IgD-negative memory B cell (primary cell): Measurements from ENCODE around the gene CLCN5. TPM values are rescaled to one million over a fixed set of nuclear protein-coding genes. Genes with fewer than 3 reads are reported as not detected.

ENCODE experiments used
- H3K27ac Mint-ChIP-seq, 3 donors: one replicate each; pipeline ENCODE4 v1.8.0; 2020 to 2022; ENCODE audit warnings: mild to moderate bottlenecking in 3 of 3, mixed read lengths in 3 of 3, moderate library complexity in 1 of 3
- H3K27me3 Mint-ChIP-seq: one replicate; pipeline ENCODE4 v1.8.0; 2021; ENCODE audit warnings: mixed read lengths
- H3K36me3 Mint-ChIP-seq: one replicate; pipeline ENCODE4 v1.8.0; 2020; ENCODE audit warnings: mild to moderate bottlenecking, mixed read lengths
- H3K4me1 Mint-ChIP-seq, 3 donors: one replicate each; pipeline ENCODE4 v1.8.0; 2020 to 2022; ENCODE audit warnings: mixed read lengths in 3 of 3, mild to moderate bottlenecking in 1 of 3
- H3K4me3 Mint-ChIP-seq, 4 donors: one replicate each; pipeline ENCODE4 v1.8.0; 2020 to 2022; ENCODE audit warnings: mild to moderate bottlenecking in 4 of 4, mixed read lengths in 4 of 4, moderate library complexity in 3 of 4
- H3K9me3 Mint-ChIP-seq, 3 donors: one replicate each; pipeline ENCODE4 v1.8.0; 2020 to 2021; ENCODE audit warnings: mixed read lengths in 3 of 3, mild to moderate bottlenecking in 1 of 3
- polyA plus RNA-seq: library from polyadenylated mRNA; unstranded; fragments of 300-500 nt; fragmentation: Illumina TruSeq; gene quantifications from one replicate; pipeline ENCODE4 v1.2.3, GENCODE V29; 2021

CLCN5 gene
- polyA plus RNA-seq, 1 donor from 2014 or later: 0.56 TPM

- H3K27ac Mint-ChIP-seq: no peak overlapping the region
- H3K36me3 Mint-ChIP-seq: no peaks in the 10 kb centered on the region
- peaks cover 0 to 2% (median 0%) of the 10 kb centered on the region in 3 donors for H3K9me3 Mint-ChIP-seq
- H3K4me3 Mint-ChIP-seq: no peak overlapping the region
- H3K4me1 Mint-ChIP-seq: peaks cover 0 to 5% (median 0%) of the 10 kb centered on the region in 3 donors
- H3K27me3 Mint-ChIP-seq: no peaks in the 10 kb centered on the region
These were observed 37.7 kb downstream of the CLCN5 start for GRCh38 chrX:49960061-49960460.

- peaks cover 1% of the 10 kb centered on the region for H3K36me3 Mint-ChIP-seq
These were observed 48.3 kb downstream of the CLCN5 start for GRCh38 chrX:49970674-49971073.

GRCh38 chrX:49972328-49972860 is 50.0 kb downstream of the CLCN5 start:
- H3K4me1 Mint-ChIP-seq: peaks cover 0 to 2% (median 1%) of the 10 kb centered on the region in 3 donors
- H3K9me3 Mint-ChIP-seq: peaks cover 0 to 4% (median 3%) of the 10 kb centered on the region in 3 donors
- no peak overlapping the region for H3K4me3 Mint-ChIP-seq
- no peaks in the 10 kb centered on the region for H3K27me3 Mint-ChIP-seq
- no peak overlapping the region for H3K27ac Mint-ChIP-seq
- peaks cover 1% of the 10 kb centered on the region for H3K36me3 Mint-ChIP-seq

More at GRCh38 chrX:49970674-49971073, 48.3 kb downstream of the CLCN5 start:
- no peak overlapping the region for H3K4me3 Mint-ChIP-seq
- H3K27ac Mint-ChIP-seq: no peak overlapping the region
- peaks cover 0 to 4% (median 3%) of the 10 kb centered on the region in 3 donors for H3K9me3 Mint-ChIP-seq
- H3K27me3 Mint-ChIP-seq: no peaks in the 10 kb centered on the region
- H3K4me1 Mint-ChIP-seq: no peaks in the 10 kb centered on the region

GRCh38 chrX:49976682-49977197 is 54.3 kb downstream of the CLCN5 start:
- H3K4me3 Mint-ChIP-seq: no peak overlapping the region
- no peaks in the 10 kb centered on the region for H3K36me3 Mint-ChIP-seq
- H3K9me3 Mint-ChIP-seq: no peaks in the 10 kb centered on the region
- H3K27ac Mint-ChIP-seq: no peak overlapping the region
- H3K27me3 Mint-ChIP-seq: no peaks in the 10 kb centered on the region
- peaks cover 0 to 2% (median 1%) of the 10 kb centered on the region in 3 donors for H3K4me1 Mint-ChIP-seq

- Mint-ChIP-seq H3K27me3 (no peaks in the 10 kb centered on the region), H3K9me3 (no peaks in the 10 kb centered on the region), H3K27ac (no peak overlapping the region), H3K4me1 (peaks cover 0 to 2% (median 1%) of the 10 kb centered on the region in 3 donors), H3K36me3 (no peaks in the 10 kb centered on the region), H3K4me3 (no peak overlapping the region)
These were observed 55.1 kb downstream of the CLCN5 start for GRCh38 chrX:49977319-49978090.

GRCh38 chrX:49978176-49978575 is 55.8 kb downstream of the CLCN5 start:
- H3K27ac Mint-ChIP-seq: no peak overlapping the region
- H3K9me3 Mint-ChIP-seq: no peaks in the 10 kb centered on the region
- H3K27me3 Mint-ChIP-seq: no peaks in the 10 kb centered on the region

GRCh38 chrX:49986058-49986457 is 63.7 kb downstream of the CLCN5 start:
- Mint-ChIP-seq H3K4me3 (no peak overlapping the region), H3K9me3 (no peaks in the 10 kb centered on the region), H3K27ac (no peak overlapping the region)

More at GRCh38 chrX:49978176-49978575, 55.8 kb downstream of the CLCN5 start:
- Mint-ChIP-seq H3K4me3 (no peak overlapping the region), H3K36me3 (no peaks in the 10 kb centered on the region), H3K4me1 (peaks cover 0 to 2% (median 1%) of the 10 kb centered on the region in 3 donors)

GRCh38 chrX:49987651-49988050 is 65.3 kb downstream of the CLCN5 start:
- Mint-ChIP-seq H3K27ac (no peak overlapping the region), H3K4me1 (no peaks in the 10 kb centered on the region), H3K9me3 (no peaks in the 10 kb centered on the region), H3K4me3 (no peak overlapping the region), H3K27me3 (peaks cover 3% of the 10 kb centered on the region), H3K36me3 (no peaks in the 10 kb centered on the region)

More at GRCh38 chrX:49986058-49986457, 63.7 kb downstream of the CLCN5 start:
- Mint-ChIP-seq H3K4me1 (no peaks in the 10 kb centered on the region), H3K27me3 (peaks cover 3% of the 10 kb centered on the region), H3K36me3 (no peaks in the 10 kb centered on the region)

- Mint-ChIP-seq H3K4me3 (no peak overlapping the region), H3K27me3 (peaks cover 4% of the 10 kb centered on the region), H3K27ac (no peak overlapping the region), H3K4me1 (no peaks in the 10 kb centered on the region), H3K9me3 (no peaks in the 10 kb centered on the region), H3K36me3 (no peaks in the 10 kb centered on the region)
These were observed 65.7 kb downstream of the CLCN5 start for GRCh38 chrX:49988143-49988542.

GRCh38 chrX:49991758-49992157 is 69.4 kb downstream of the CLCN5 start:
- Mint-ChIP-seq H3K36me3 (no peaks in the 10 kb centered on the region), H3K4me3 (no peak overlapping the region), H3K27me3 (peaks cover 5% of the 10 kb centered on the region), H3K27ac (no peak overlapping the region), H3K4me1 (no peaks in the 10 kb centered on the region), H3K9me3 (no peaks in the 10 kb centered on the region)

GRCh38 chrX:49992853-49993252 is 70.5 kb downstream of the CLCN5 start:
- Mint-ChIP-seq H3K36me3 (no peaks in the 10 kb centered on the region), H3K9me3 (peaks cover 0 to 2% (median 0%) of the 10 kb centered on the region in 3 donors), H3K4me1 (no peaks in the 10 kb centered on the region), H3K27ac (no peak overlapping the region), H3K4me3 (no peak overlapping the region), H3K27me3 (peaks cover 5% of the 10 kb centered on the region)

- no peaks in the 10 kb centered on the region for H3K4me1 Mint-ChIP-seq
- H3K36me3 Mint-ChIP-seq: no peaks in the 10 kb centered on the region
- no peak overlapping the region for H3K27ac Mint-ChIP-seq
- H3K27me3 Mint-ChIP-seq: peaks cover 5% of the 10 kb centered on the region
- peaks cover 0 to 2% (median 0%) of the 10 kb centered on the region in 3 donors for H3K9me3 Mint-ChIP-seq
- H3K4me3 Mint-ChIP-seq: no peak overlapping the region
These were observed 71.3 kb downstream of the CLCN5 start for GRCh38 chrX:49993661-49994060.

- Mint-ChIP-seq H3K4me3 (no peak overlapping the region), H3K36me3 (no peaks in the 10 kb centered on the region), H3K27ac (no peak overlapping the region), H3K9me3 (peaks cover 0 to 2% (median 0%) of the 10 kb centered on the region in 3 donors), H3K4me1 (no peaks in the 10 kb centered on the region), H3K27me3 (peaks cover 5% of the 10 kb centered on the region)
These were observed 72.8 kb downstream of the CLCN5 start for GRCh38 chrX:49995107-49995731.

- Mint-ChIP-seq H3K4me1 (no peaks in the 10 kb centered on the region), H3K27me3 (peaks cover 3% of the 10 kb centered on the region), H3K36me3 (no peaks in the 10 kb centered on the region), H3K9me3 (peaks cover 0 to 2% (median 0%) of the 10 kb centered on the region in 3 donors), H3K27ac (no peak overlapping the region), H3K4me3 (no peak overlapping the region)
These were observed 73.5 kb downstream of the CLCN5 start for GRCh38 chrX:49995795-49996455.

GRCh38 chrX:49996474-49996873 is 74.1 kb downstream of the CLCN5 start:
- H3K27me3 Mint-ChIP-seq: peaks cover 3% of the 10 kb centered on the region
- peaks cover 0 to 2% (median 0%) of the 10 kb centered on the region in 3 donors for H3K9me3 Mint-ChIP-seq
- no peaks in the 10 kb centered on the region for H3K36me3 Mint-ChIP-seq
- H3K4me3 Mint-ChIP-seq: no peak overlapping the region
- no peak overlapping the region for H3K27ac Mint-ChIP-seq
- no peaks in the 10 kb centered on the region for H3K4me1 Mint-ChIP-seq
